GM12875 (cell line): ENCODE measurements around the gene PGPEP1.

Experiments used
- H3K4me3 ChIP-seq: one replicate; pipeline ENCODE4 v1.5.1; 2011; ENCODE audit warnings: low read depth, low read length, control low read depth
- CTCF ChIP-seq: IDR thresholded peaks from 2 replicates; pipeline ENCODE4 v1.5.1; 2011; ENCODE audit warnings: low read depth, mild to moderate bottlenecking, control low read depth, inconsistent platforms, low read length, moderate library complexity, borderline replicate concordance; ENCODE audit not compliant: insufficient read depth

PGPEP1 gene

GRCh38 chr19:18311502-18312091 lies 28.8 kb upstream of the PGPEP1 start:
- no peak overlapping the region for H3K4me3 ChIP-seq
- TF ChIP-seq CTCF = no peak

GRCh38 chr19:18312092-18312534 lies 28.3 kb upstream of the PGPEP1 start:
- no peak for TF ChIP-seq CTCF
- H3K4me3 ChIP-seq = no peak overlapping the region

- no peak overlapping the region for H3K4me3 ChIP-seq
- no peak for TF ChIP-seq CTCF
These were observed 27.0 kb upstream of the PGPEP1 start for GRCh38 chr19:18313398-18313797.

- TF ChIP-seq CTCF = no peak
- no peak overlapping the region for H3K4me3 ChIP-seq
These were observed 22.2 kb upstream of the PGPEP1 start for GRCh38 chr19:18317961-18318800.

- TF ChIP-seq CTCF = no peak
- no peak overlapping the region for H3K4me3 ChIP-seq
These were observed 20.7 kb upstream of the PGPEP1 start for GRCh38 chr19:18319591-18320135.

GRCh38 chr19:18320865-18321733 lies 19.3 kb upstream of the PGPEP1 start:
- H3K4me3 ChIP-seq = peak overlapping the region; percentile 88
- TF ChIP-seq CTCF = no peak
